Mucosa of descending colon (tissue), 3 donors: ENCODE data around the gene TMEM184A. TPM values are rescaled to one million over a fixed set of nuclear protein-coding genes. Genes with fewer than 3 reads are reported as not detected.

Source experiments
- ATAC-seq: fragments of 200-7000 bp; cut with Tn5 transposase; one replicate; pipeline ENCODE4 v1.9.1; 2020; ENCODE audit warnings: mild to moderate bottlenecking, moderate library complexity
- DNase-seq, 3 donors: peaks; one replicate each; pipeline ENCODE4 v3.0.0-alpha.2; 2020
- H3K36me3 ChIP-seq: fragments of 200-600 bp; one replicate; pipeline ENCODE4 v1.8.0; 2021; ENCODE audit warnings: low read depth, mild to moderate bottlenecking
- H3K4me1 ChIP-seq: fragments of 200-600 bp; one replicate; pipeline ENCODE4 v1.8.0; 2021; ENCODE audit warnings: low read depth, mild to moderate bottlenecking
- H3K4me3 ChIP-seq: fragments of 200-600 bp; one replicate; pipeline ENCODE4 v1.8.0; 2021; ENCODE audit warnings: mild to moderate bottlenecking
- H3K9me3 ChIP-seq: fragments of 200-600 bp; one replicate; pipeline ENCODE4 v1.8.0; 2021; ENCODE audit warnings: mild to moderate bottlenecking
- intact Hi-C, 2 donors: fragments of 100-400 bp; cut with DNase I in 1 of 2; cut with micrococcal nuclease in 1 of 2; formaldehyde crosslinking; loops; one replicate each; pipeline versions ENCODE4 v1.11.0 to v1.11.1; 2022; cut with DNase I, micrococcal nuclease
- total RNA-seq, 3 donors: library from RNA; stranded (reverse); fragmentation: NEBNext Ultra II Directional in 2 of 3; extraction: Animal tissue kit (Norgen Biotek cat#: 25700) in 2 of 3; gene quantifications; one replicate each; pipeline versions ENCODE4 v1.2.1 to v1.2.4, GENCODE V29; 2021 to 2023
- TF ChIP-seq, protein P1 (sequence below): fragments of 200-600 bp; IDR thresholded peaks from one replicate; pipeline ENCODE4 v1.8.0; 2022; ENCODE audit warnings: antibody characterized with exemption, mild to moderate bottlenecking
- donor health status: DM: no; HTN: no; CAD: no; lungs with moderate emphysema.
- donor health status: DM: no; HTN: no; CAD: no.
- donor health status: DM: no; HTN: yes; CAD: no.

The TMEM184A gene
- total RNA-seq, 3 donors from 2014 or later = 36.7 to 87.9 (median 66.0) TPM

DNA sequence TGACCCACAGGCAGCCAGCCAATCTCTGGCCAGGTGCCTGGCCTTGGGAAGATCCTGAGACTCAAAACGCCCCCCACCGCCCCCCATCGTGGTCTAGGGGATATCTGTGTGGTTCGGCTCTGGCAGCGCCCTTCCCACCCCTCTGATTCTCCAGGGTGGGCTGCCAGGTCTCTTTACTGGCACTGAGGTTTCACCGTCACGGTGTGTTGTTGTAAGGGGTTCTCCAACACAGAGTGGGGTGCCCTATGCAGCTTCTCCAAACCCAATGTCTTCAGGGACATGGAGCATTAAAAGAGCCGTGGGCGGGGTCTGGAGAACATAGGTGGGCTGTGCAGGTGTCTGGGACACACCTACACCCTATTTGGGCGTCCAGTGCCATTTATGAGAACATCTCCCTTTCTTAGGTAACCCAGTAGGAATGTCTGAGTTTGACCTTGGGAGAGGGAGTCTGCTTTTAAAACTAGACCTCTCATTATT, 24.0 kb downstream of the TMEM184A start:
- DNase-seq (peak in 2 of 3 donors; percentile 56 to 70), ATAC-seq (peak; percentile 2)
- H3K4me1 ChIP-seq = peaks cover 36% of the 10 kb centered on the region
- intact Hi-C loops = no loop called here
- no peaks in the 10 kb centered on the region for H3K9me3 ChIP-seq
- H3K36me3 ChIP-seq = no peaks in the 10 kb centered on the region
- H3K4me3 ChIP-seq = peak overlapping the region; percentile 70
- TF ChIP-seq, protein P1, sequence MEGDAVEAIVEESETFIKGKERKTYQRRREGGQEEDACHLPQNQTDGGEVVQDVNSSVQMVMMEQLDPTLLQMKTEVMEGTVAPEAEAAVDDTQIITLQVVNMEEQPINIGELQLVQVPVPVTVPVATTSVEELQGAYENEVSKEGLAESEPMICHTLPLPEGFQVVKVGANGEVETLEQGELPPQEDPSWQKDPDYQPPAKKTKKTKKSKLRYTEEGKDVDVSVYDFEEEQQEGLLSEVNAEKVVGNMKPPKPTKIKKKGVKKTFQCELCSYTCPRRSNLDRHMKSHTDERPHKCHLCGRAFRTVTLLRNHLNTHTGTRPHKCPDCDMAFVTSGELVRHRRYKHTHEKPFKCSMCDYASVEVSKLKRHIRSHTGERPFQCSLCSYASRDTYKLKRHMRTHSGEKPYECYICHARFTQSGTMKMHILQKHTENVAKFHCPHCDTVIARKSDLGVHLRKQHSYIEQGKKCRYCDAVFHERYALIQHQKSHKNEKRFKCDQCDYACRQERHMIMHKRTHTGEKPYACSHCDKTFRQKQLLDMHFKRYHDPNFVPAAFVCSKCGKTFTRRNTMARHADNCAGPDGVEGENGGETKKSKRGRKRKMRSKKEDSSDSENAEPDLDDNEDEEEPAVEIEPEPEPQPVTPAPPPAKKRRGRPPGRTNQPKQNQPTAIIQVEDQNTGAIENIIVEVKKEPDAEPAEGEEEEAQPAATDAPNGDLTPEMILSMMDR = no peak

DNA sequence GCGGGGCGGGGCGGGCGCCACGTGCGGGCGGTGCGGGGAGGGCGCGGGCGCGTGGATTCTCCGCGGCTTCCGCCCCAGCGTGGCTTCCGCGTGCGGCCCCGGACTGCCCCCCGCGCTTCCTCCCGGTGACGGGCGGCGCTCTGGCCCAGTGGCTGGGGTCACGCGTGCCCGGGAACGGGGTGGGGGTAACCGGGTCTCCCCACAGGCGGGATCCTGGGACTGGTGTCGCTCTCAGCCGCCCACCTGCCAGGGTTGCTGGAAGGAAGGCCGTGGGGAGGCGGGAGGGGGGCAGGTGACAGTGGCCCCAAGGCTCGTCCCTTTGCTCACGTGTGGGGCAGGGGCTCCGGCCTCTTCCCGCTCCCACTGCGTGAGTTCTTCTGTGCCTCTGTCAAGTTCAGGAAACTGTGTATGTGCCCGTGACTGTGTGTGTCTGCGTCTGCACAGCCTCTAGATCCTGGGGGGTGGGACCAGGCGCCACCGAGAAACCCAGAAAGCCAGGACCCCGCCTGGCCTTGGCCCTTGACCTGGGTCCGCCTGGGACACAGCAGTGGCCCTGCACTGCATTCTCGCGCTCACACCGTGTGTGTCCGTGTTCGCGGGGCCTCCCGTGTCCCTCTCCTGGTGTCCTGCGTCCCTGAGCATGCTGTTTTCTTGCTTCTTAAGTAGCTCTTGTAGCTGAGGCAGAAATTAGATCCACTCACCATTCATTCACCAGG, 24.6 kb downstream of the TMEM184A start:
- peak; percentile 7 for ATAC-seq
- DNase-seq = peak in 2 of 3 donors; percentile 73 to 78
- Histone ChIP-seq H3K4me3 (peak overlapping the region; percentile 70), H3K36me3 (no peaks in the 10 kb centered on the region), H3K9me3 (no peaks in the 10 kb centered on the region), H3K4me1 (peaks cover 31% of the 10 kb centered on the region)
- TF ChIP-seq, protein P1 = no peak
- intact Hi-C loops = no loop called here

DNA sequence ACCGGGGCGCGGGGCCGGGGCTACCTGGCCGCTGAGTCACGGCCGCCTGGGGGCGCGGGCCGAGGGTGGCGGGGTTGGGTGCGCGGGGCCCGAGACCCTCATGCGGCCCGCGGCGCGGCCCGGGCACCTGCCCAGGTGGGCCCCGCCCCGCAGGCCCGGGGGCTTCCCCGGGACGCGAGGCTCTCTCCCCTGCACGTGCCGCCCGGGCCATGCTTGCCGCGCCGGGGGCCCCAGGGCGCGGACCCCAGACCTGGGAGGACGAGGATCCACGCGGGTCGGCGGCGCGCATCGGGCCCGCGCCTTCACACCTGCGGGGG, 25.1 kb downstream of the TMEM184A start:
- DNase-seq (no peak), ATAC-seq (no peak)
- H3K36me3 ChIP-seq = no peaks in the 10 kb centered on the region
- H3K4me1 ChIP-seq = peaks cover 28% of the 10 kb centered on the region
- TF ChIP-seq, protein P1 = no peak
- H3K9me3 ChIP-seq = no peaks in the 10 kb centered on the region
- H3K4me3 ChIP-seq = peak overlapping the region; percentile 70
- intact Hi-C loops = no loop called here

DNA sequence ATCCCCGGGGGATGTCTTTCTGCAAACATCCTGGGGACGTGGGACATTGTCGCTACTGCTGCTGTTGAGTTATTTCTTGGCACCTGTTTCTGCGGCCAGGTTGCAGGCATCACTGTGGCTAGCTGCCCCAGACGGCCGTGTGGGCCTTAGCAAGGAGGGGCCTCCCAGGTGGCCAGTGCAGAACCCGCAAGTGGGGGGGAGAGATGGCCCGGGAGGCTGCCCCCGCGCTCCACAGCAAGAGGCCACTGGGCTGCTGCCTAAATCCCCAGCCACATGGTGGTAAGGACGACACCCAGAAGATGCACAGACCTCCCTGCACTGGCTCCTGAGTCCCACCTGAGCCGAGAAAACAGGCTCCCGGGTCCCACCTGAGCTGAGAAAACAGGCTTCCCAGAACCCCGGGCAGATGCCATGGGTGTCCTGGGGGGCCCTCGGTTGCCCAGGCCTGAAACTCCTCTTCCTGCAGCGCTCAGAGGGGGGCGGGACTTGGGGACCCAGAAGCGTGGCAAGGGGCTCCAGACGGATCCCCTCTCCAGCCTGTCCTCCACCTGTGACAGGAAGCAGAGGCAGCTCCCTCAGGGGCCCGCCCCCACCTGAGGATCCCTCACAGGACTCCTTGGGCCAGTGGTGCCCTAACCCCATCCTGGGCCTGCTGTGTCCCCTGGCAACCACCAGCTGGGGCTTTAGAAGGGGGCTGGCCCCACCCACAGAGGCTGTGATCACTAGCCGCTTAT, 26.5 kb downstream of the TMEM184A start:
- TF ChIP-seq, protein P1 = no peak
- DNase-seq (peak in 2 of 3 donors; percentile 59 to 67), ATAC-seq (no peak)
- H3K9me3 ChIP-seq = no peaks in the 10 kb centered on the region
- intact Hi-C loops = no loop called here
- peaks cover 22% of the 10 kb centered on the region for H3K4me1 ChIP-seq
- no peak overlapping the region for H3K4me3 ChIP-seq
- no peaks in the 10 kb centered on the region for H3K36me3 ChIP-seq

DNA sequence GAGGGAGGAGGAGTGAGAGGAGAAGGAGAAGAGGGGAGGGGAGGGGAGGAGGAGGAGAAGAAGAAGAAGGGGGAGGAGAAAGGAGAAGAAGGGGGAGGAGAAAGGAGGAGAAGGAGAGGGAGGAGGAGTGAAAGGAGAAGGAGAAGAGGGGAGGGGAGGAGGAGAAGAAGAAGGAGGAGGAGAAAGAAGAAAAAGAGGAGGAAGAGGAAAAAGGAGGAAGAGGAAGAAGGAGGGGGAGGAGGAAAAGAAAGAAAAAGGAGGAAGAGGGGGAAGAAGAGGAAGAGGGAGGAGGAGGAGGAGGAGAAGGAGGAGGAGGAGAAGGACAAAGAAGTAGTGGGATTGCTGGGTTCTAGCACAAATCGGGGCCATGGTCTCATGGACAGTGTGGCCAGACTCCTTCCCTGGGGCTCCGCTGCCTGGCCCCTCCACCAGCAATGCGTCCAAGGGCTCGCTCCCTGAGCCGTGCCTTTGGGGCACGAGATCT, 29.7 kb downstream of the TMEM184A start:
- Histone ChIP-seq H3K36me3 (no peaks in the 10 kb centered on the region), H3K4me1 (peaks cover 12% of the 10 kb centered on the region), H3K9me3 (no peaks in the 10 kb centered on the region), H3K4me3 (no peak overlapping the region)
- intact Hi-C loops = no loop called here
- no peak for DNase-seq
- TF ChIP-seq, protein P1 = no peak
- ATAC-seq = no peak
